WTC11 (cell line): ENCODE data around the gene IRF7. TPM values are rescaled to one million over a fixed set of nuclear protein-coding genes. Genes with fewer than 3 reads are reported as not detected.
A peak's percentile ranks its signal among the peaks of the same experiment; 100 is the strongest.

Experiments used
- ATAC-seq: fragments of 200-7000 bp; cut with Tn5 transposase; 2 replicates; pipeline ENCODE4 v1.10.0; 2021; ENCODE audit warnings: mild to moderate bottlenecking, moderate library complexity
- CTCF ChIA-PET: fragments of 300-600 bp; sonication (Branson Sonifier 250); formaldehyde crosslinking; loops from one replicate; lab custom pipeline; 2021; ENCODE audit warnings: antibody characterized with exemption; lab: Charles Lee
- POLR2A ChIA-PET: fragments of 350-600 bp; sonication (Branson Sonifier 250); formaldehyde crosslinking; loops from one replicate; lab custom pipeline; 2021; ENCODE audit warnings: antibody characterized with exemption; lab: Charles Lee
- DNase-seq: peaks from one replicate; pipeline ENCODE4 v3.0.0; 2021; ENCODE audit warnings: low spot score
- H3K27ac Mint-ChIP-seq: 2 replicates; pipeline ENCODE4 v1.8.0; 2021; ENCODE audit warnings: mixed read lengths
- H3K27me3 Mint-ChIP-seq: 2 replicates; pipeline ENCODE4 v1.8.0; 2021; ENCODE audit warnings: low read depth, mild to moderate bottlenecking, moderate library complexity, mixed read lengths
- H3K36me3 Mint-ChIP-seq: 2 replicates; pipeline ENCODE4 v1.8.0; 2021; ENCODE audit warnings: mixed read lengths
- H3K4me1 Mint-ChIP-seq: 2 replicates; pipeline ENCODE4 v1.8.0; 2022; ENCODE audit warnings: mixed read lengths
- H3K4me3 Mint-ChIP-seq: 2 replicates; pipeline ENCODE4 v1.8.0; 2021; ENCODE audit warnings: mild to moderate bottlenecking, moderate library complexity, mixed read lengths
- H3K9me3 Mint-ChIP-seq: 2 replicates; pipeline ENCODE4 v1.8.0; 2021; ENCODE audit warnings: mixed read lengths
- CDX4 ChIP-seq: fragments of 250-450 bp; sonication (Bioruptor Pico); IDR thresholded peaks from 2 replicates; pipeline ENCODE4 v1.9.0; 2021; ENCODE audit warnings: moderate library complexity, mild to moderate bottlenecking, inconsistent platforms, borderline replicate concordance
- CREM ChIP-seq: sonication (generic); formaldehyde crosslinking; IDR thresholded peaks from 2 replicates; pipeline ENCODE4 v1.8.1; 2022; ENCODE audit warnings: mild to moderate bottlenecking, missing genetic modification reagents, moderate library complexity
- ELF4 ChIP-seq: sonication (generic); formaldehyde crosslinking; IDR thresholded peaks from 2 replicates; pipeline ENCODE4 v1.8.1; 2022; ENCODE audit warnings: low read depth, mild to moderate bottlenecking, moderate library complexity, missing genetic modification reagents
- ESRRA ChIP-seq: sonication (generic); formaldehyde crosslinking; IDR thresholded peaks from 2 replicates; pipeline ENCODE4 v1.8.1; 2022; ENCODE audit warnings: mild to moderate bottlenecking, missing genetic modification reagents, borderline replicate concordance
- GABPB1 ChIP-seq: sonication (generic); formaldehyde crosslinking; IDR thresholded peaks from 2 replicates; pipeline ENCODE4 v1.8.1; 2023; ENCODE audit warnings: mild to moderate bottlenecking, missing genetic modification reagents
- GTF2I ChIP-seq: fragments of 250-450 bp; sonication (Bioruptor Pico); conservative IDR thresholded peaks from 2 replicates; pipeline ENCODE4 v1.4.0; 2021; ENCODE audit warnings: mild to moderate bottlenecking
- HMGXB4 ChIP-seq: sonication (generic); formaldehyde crosslinking; IDR thresholded peaks from 2 replicates; pipeline ENCODE4 v1.8.1; 2023; ENCODE audit warnings: mild to moderate bottlenecking, moderate library complexity, missing genetic modification reagents
- IRF2 ChIP-seq: sonication (generic); formaldehyde crosslinking; IDR thresholded peaks from 2 replicates; pipeline ENCODE4 v1.8.0; 2022; ENCODE audit warnings: low read depth, missing genetic modification reagents, borderline replicate concordance
- JAZF1 ChIP-seq: fragments of 250-450 bp; sonication (Bioruptor Pico); IDR thresholded peaks from 2 replicates; pipeline ENCODE4 v1.9.0; 2021; ENCODE audit warnings: moderate library complexity, mild to moderate bottlenecking, inconsistent platforms
- JUN ChIP-seq: sonication (generic); formaldehyde crosslinking; IDR thresholded peaks from 2 replicates; pipeline ENCODE4 v1.8.0; 2023; ENCODE audit warnings: mild to moderate bottlenecking, missing genetic modification reagents
- KAT7 ChIP-seq: sonication (generic); formaldehyde crosslinking; IDR thresholded peaks from 2 replicates; pipeline ENCODE4 v1.8.1; 2023; ENCODE audit warnings: missing genetic modification reagents, mild to moderate bottlenecking, borderline replicate concordance
- MYBL2 ChIP-seq: sonication (generic); formaldehyde crosslinking; IDR thresholded peaks from 2 replicates; pipeline ENCODE4 v1.8.1; 2023; ENCODE audit warnings: mild to moderate bottlenecking, moderate library complexity, missing genetic modification reagents
- NFYB ChIP-seq: sonication (generic); formaldehyde crosslinking; conservative IDR thresholded peaks from 2 replicates; pipeline ENCODE4 v1.8.0; 2022; ENCODE audit warnings: low read depth, missing genetic modification reagents
- NR1H2 ChIP-seq: sonication (generic); formaldehyde crosslinking; IDR thresholded peaks from 2 replicates; pipeline ENCODE4 v1.9.0; 2021; ENCODE audit warnings: mild to moderate bottlenecking, moderate library complexity, missing genetic modification reagents
- NR2C2 ChIP-seq: sonication (generic); formaldehyde crosslinking; IDR thresholded peaks from 2 replicates; pipeline ENCODE4 v1.8.0; 2022; ENCODE audit warnings: mild to moderate bottlenecking, missing genetic modification reagents
- PRRX2 ChIP-seq: fragments of 250-450 bp; sonication (Bioruptor Pico); IDR thresholded peaks from 2 replicates; pipeline ENCODE4 v1.8.0; 2021; ENCODE audit warnings: mild to moderate bottlenecking
- SOX15 ChIP-seq: fragments of 250-450 bp; sonication (Bioruptor Pico); IDR thresholded peaks from 2 replicates; pipeline ENCODE4 v1.9.0; 2021; ENCODE audit warnings: mild to moderate bottlenecking
- STAT6 ChIP-seq: sonication (generic); formaldehyde crosslinking; conservative IDR thresholded peaks from 2 replicates; pipeline ENCODE4 v1.8.1; 2023; ENCODE audit warnings: mild to moderate bottlenecking, low read depth, missing genetic modification reagents, moderate library complexity
- TEAD1 ChIP-seq: sonication (generic); formaldehyde crosslinking; IDR thresholded peaks from 2 replicates; pipeline ENCODE4 v1.8.0; 2022; ENCODE audit warnings: mild to moderate bottlenecking, missing genetic modification reagents
- TP53 ChIP-seq: sonication (generic); formaldehyde crosslinking; IDR thresholded peaks from 2 replicates; pipeline ENCODE4 v1.8.1; 2023; ENCODE audit warnings: mild to moderate bottlenecking, missing genetic modification reagents
- USF1 ChIP-seq: sonication (generic); formaldehyde crosslinking; IDR thresholded peaks from 2 replicates; pipeline ENCODE4 v1.8.0; 2022; ENCODE audit warnings: mild to moderate bottlenecking, missing genetic modification reagents
- ZNF121 ChIP-seq: sonication (generic); formaldehyde crosslinking; IDR thresholded peaks from 2 replicates; pipeline ENCODE4 v1.8.0; 2023; ENCODE audit warnings: missing genetic modification reagents
- ZNF138 ChIP-seq: sonication (generic); formaldehyde crosslinking; conservative IDR thresholded peaks from 2 replicates; pipeline ENCODE4 v1.8.1; 2022; ENCODE audit warnings: mild to moderate bottlenecking, moderate library complexity, missing genetic modification reagents
- ZNF263 ChIP-seq: sonication (generic); formaldehyde crosslinking; IDR thresholded peaks from 2 replicates; pipeline ENCODE4 v1.8.1; 2022; ENCODE audit warnings: low read depth, mild to moderate bottlenecking, moderate library complexity, missing genetic modification reagents
- ZNF416 ChIP-seq: fragments of 250-450 bp; sonication (Bioruptor Pico); IDR thresholded peaks from 2 replicates; pipeline ENCODE4 v1.9.0; 2021; ENCODE audit warnings: mild to moderate bottlenecking, inconsistent platforms
- ZNF425 ChIP-seq: fragments of 250-450 bp; sonication (Bioruptor Pico); conservative IDR thresholded peaks from 2 replicates; pipeline ENCODE4 v1.9.0; 2021; ENCODE audit warnings: mild to moderate bottlenecking
- ZNF671 ChIP-seq: fragments of 250-450 bp; sonication (Bioruptor Pico); IDR thresholded peaks from 2 replicates; pipeline ENCODE4 v1.8.0; 2021; ENCODE audit warnings: mild to moderate bottlenecking
- total RNA-seq: library from RNA; stranded (reverse); gene quantifications from 3 replicates; pipeline ENCODE4 v1.2.3, GENCODE V29; 2021

The IRF7 gene
- total RNA-seq, 1 experiment from 2014 or later, result 11.1 TPM

GRCh38 chr11:589798-590197, 26.0 kb downstream of the IRF7 start:
- Mint-ChIP-seq H3K27me3 (no peaks in the 10 kb centered on the region), H3K36me3 (peaks cover 69% of the 10 kb centered on the region), H3K27ac (no peak overlapping the region), H3K4me3 (no peak overlapping the region), H3K9me3 (no peaks in the 10 kb centered on the region), H3K4me1 (no peaks in the 10 kb centered on the region)
- POLR2A ChIA-PET, result no interaction called here
- ATAC-seq (no peak), DNase-seq (no peak)
- TF ChIP-seq PRRX2, result no peak
- TF ChIP-seq NR1H2 (CRISPR knock-in tag), result no peak
- TF ChIP-seq NR2C2 (CRISPR knock-in tag), result no peak
- no peak for TF ChIP-seq IRF2 (CRISPR knock-in tag)
- CTCF ChIA-PET, result no interaction called here

GRCh38 chr11:587978-588380, 27.8 kb downstream of the IRF7 start:
- no peak for ATAC-seq
- H3K27ac Mint-ChIP-seq, result no peak overlapping the region

GRCh38 chr11:587546-587945, 28.2 kb downstream of the IRF7 start:
- Mint-ChIP-seq H3K27ac (no peak overlapping the region), H3K27me3 (no peaks in the 10 kb centered on the region), H3K4me3 (no peak overlapping the region), H3K9me3 (no peaks in the 10 kb centered on the region), H3K4me1 (no peaks in the 10 kb centered on the region), H3K36me3 (peaks cover 54% of the 10 kb centered on the region)
- DNase-seq (no peak), ATAC-seq (no peak)
- ChIA-PET CTCF (no interaction called here), POLR2A (no interaction called here)
- no peak for TF ChIP-seq JAZF1 (CRISPR knock-in tag)
- TF ChIP-seq GTF2I (CRISPR knock-in tag), result no peak
- TF ChIP-seq ELF4 (CRISPR knock-in tag), result no peak
- no peak for TF ChIP-seq NFYB (CRISPR knock-in tag)
- TF ChIP-seq ZNF425, result no peak
- TF ChIP-seq TP53 (CRISPR knock-in tag), result no peak
- no peak for TF ChIP-seq ZNF263 (CRISPR knock-in tag)
- TF ChIP-seq ZNF416 (CRISPR knock-in tag), result no peak
- TF ChIP-seq ZNF671 (CRISPR knock-in tag), result no peak
- TF ChIP-seq SOX15 (CRISPR knock-in tag), result no peak
- no peak for TF ChIP-seq CREM (CRISPR knock-in tag)
- no peak for TF ChIP-seq USF1 (CRISPR knock-in tag)
- TF ChIP-seq MYBL2 (CRISPR knock-in tag), result no peak
- no peak for TF ChIP-seq STAT6 (CRISPR knock-in tag)
- no peak for TF ChIP-seq TEAD1 (CRISPR knock-in tag)
- TF ChIP-seq KAT7 (CRISPR knock-in tag), result no peak

More at GRCh38 chr11:587978-588380, 27.8 kb downstream of the IRF7 start:
- Mint-ChIP-seq H3K27me3 (no peaks in the 10 kb centered on the region), H3K4me1 (no peaks in the 10 kb centered on the region), H3K4me3 (no peak overlapping the region), H3K9me3 (no peaks in the 10 kb centered on the region), H3K36me3 (peaks cover 59% of the 10 kb centered on the region)
- DNase-seq, result no peak
- POLR2A ChIA-PET, result no interaction called here
- TF ChIP-seq ZNF138 (CRISPR knock-in tag) (no peak), HMGXB4 (CRISPR knock-in tag) (no peak), ESRRA (no peak), ZNF121 (no peak), GABPB1 (peak; percentile 97), NR1H2 (CRISPR knock-in tag) (no peak), ELF4 (CRISPR knock-in tag) (no peak), JUN (no peak), CDX4 (no peak)
- CTCF ChIA-PET, result no interaction called here
